ENCODE data around the gene CECR2.

Gene CECR2

GRCh38 chr22:17350292-17350691 lies 19.0 kb upstream of the CECR2 start:
- Histone ChIP-seq H3K4me1 (ENCODE audit: control insufficient read depth in 1 of 2, insufficient read depth in 2 of 2, low read length in 2 of 2) (no peaks in the 10 kb centered on the region), H4K12ac (ENCODE audit: low read depth, low read length) (no peak overlapping the region), H4K91ac (ENCODE audit: low read depth, low read length) (no peak overlapping the region), H3K79me1 (ENCODE audit: low read length) (no peaks in the 10 kb centered on the region), H3K9ac (ENCODE audit: low read length) (no peak overlapping the region), H3K4me3 (ENCODE audit: low read depth, low read length) (no peak overlapping the region), H4K8ac (ENCODE audit: low read depth, low read length) (no peak overlapping the region), H3K14ac (ENCODE audit: low read length) (no peak overlapping the region), H3K4ac (ENCODE audit: low read depth, low read length) (no peak overlapping the region), H3K4me2 (ENCODE audit: low read length) (no peak overlapping the region), H2BK12ac (ENCODE audit: low read length) (no peak overlapping the region), H3K79me2 (ENCODE audit: control insufficient read depth, insufficient read depth, low read length, poor library complexity) (no peaks in the 10 kb centered on the region), H3K27me3 (ENCODE audit: insufficient read depth, low read length) (no peaks in the 10 kb centered on the region), H3K9me3 (ENCODE audit: insufficient read depth, low read depth, low read length) (no peaks in the 10 kb centered on the region), H2AK5ac (ENCODE audit: low read length) (no peak overlapping the region), H3K36me3 (ENCODE audit: control insufficient read depth in 1 of 2, insufficient read depth in 2 of 2, low read length in 2 of 2) (no peaks in the 10 kb centered on the region), H2AFZ (ENCODE audit: insufficient read depth, low read length, poor library complexity) (no peak overlapping the region), H2BK120ac (ENCODE audit: insufficient read depth, low read length, poor library complexity) (no peak overlapping the region), H3K18ac (ENCODE audit: low read length) (no peak overlapping the region), H3K23ac (ENCODE audit: low read length) (no peak overlapping the region), H3K27ac (ENCODE audit: low read depth, low read length) (no peak overlapping the region), H2BK5ac (ENCODE audit: low read depth, low read length, poor library complexity) (no peak overlapping the region)
- WGBS (ENCODE audit: extremely low coverage, insufficient coverage, insufficient read length), result no CpG with 5 or more reads among the region's 3 CpGs
- peak; percentile 87 to 92 for DNase-seq

GRCh38 chr22:17352798-17353197 lies 16.5 kb upstream of the CECR2 start:
- Histone ChIP-seq H3K4me1 (ENCODE audit: control insufficient read depth in 1 of 2, insufficient read depth in 2 of 2, low read length in 2 of 2) (no peaks in the 10 kb centered on the region), H2BK12ac (ENCODE audit: low read length) (no peak overlapping the region), H3K4me2 (ENCODE audit: low read length) (no peak overlapping the region), H3K23ac (ENCODE audit: low read length) (no peak overlapping the region), H3K79me1 (ENCODE audit: low read length) (no peaks in the 10 kb centered on the region), H3K79me2 (ENCODE audit: control insufficient read depth, insufficient read depth, low read length, poor library complexity) (no peaks in the 10 kb centered on the region), H3K4ac (ENCODE audit: low read depth, low read length) (no peak overlapping the region), H3K9me3 (ENCODE audit: insufficient read depth, low read depth, low read length) (no peaks in the 10 kb centered on the region), H3K18ac (ENCODE audit: low read length) (no peak overlapping the region), H2AFZ (ENCODE audit: insufficient read depth, low read length, poor library complexity) (no peak overlapping the region), H2BK5ac (ENCODE audit: low read depth, low read length, poor library complexity) (no peak overlapping the region), H4K91ac (ENCODE audit: low read depth, low read length) (no peak overlapping the region), H3K27ac (ENCODE audit: low read depth, low read length) (no peak overlapping the region), H3K36me3 (ENCODE audit: control insufficient read depth in 1 of 2, insufficient read depth in 2 of 2, low read length in 2 of 2) (no peaks in the 10 kb centered on the region), H3K14ac (ENCODE audit: low read length) (no peak overlapping the region), H3K4me3 (ENCODE audit: low read depth, low read length) (no peak overlapping the region), H4K12ac (ENCODE audit: low read depth, low read length) (no peak overlapping the region), H2BK120ac (ENCODE audit: insufficient read depth, low read length, poor library complexity) (no peak overlapping the region), H4K8ac (ENCODE audit: low read depth, low read length) (no peak overlapping the region), H3K27me3 (ENCODE audit: insufficient read depth, low read length) (no peaks in the 10 kb centered on the region), H3K9ac (ENCODE audit: low read length) (no peak overlapping the region), H2AK5ac (ENCODE audit: low read length) (no peak overlapping the region)
- DNase-seq, result no peak
- WGBS (ENCODE audit: extremely low coverage, insufficient coverage, insufficient read length), result no CpG with 5 or more reads among the region's 4 CpGs

- Histone ChIP-seq H2BK5ac (ENCODE audit: low read depth, low read length, poor library complexity) (no peak overlapping the region), H3K4me3 (ENCODE audit: low read depth, low read length) (no peak overlapping the region), H3K4ac (ENCODE audit: low read depth, low read length) (no peak overlapping the region), H2BK120ac (ENCODE audit: insufficient read depth, low read length, poor library complexity) (no peak overlapping the region), H3K4me1 (ENCODE audit: control insufficient read depth in 1 of 2, insufficient read depth in 2 of 2, low read length in 2 of 2) (no peaks in the 10 kb centered on the region), H2AFZ (ENCODE audit: insufficient read depth, low read length, poor library complexity) (no peak overlapping the region), H3K79me1 (ENCODE audit: low read length) (no peaks in the 10 kb centered on the region), H3K27ac (ENCODE audit: low read depth, low read length) (no peak overlapping the region), H4K91ac (ENCODE audit: low read depth, low read length) (no peak overlapping the region), H3K23ac (ENCODE audit: low read length) (no peak overlapping the region), H3K14ac (ENCODE audit: low read length) (no peak overlapping the region), H3K36me3 (ENCODE audit: control insufficient read depth in 1 of 2, insufficient read depth in 2 of 2, low read length in 2 of 2) (no peaks in the 10 kb centered on the region), H4K12ac (ENCODE audit: low read depth, low read length) (no peak overlapping the region), H2BK12ac (ENCODE audit: low read length) (no peak overlapping the region), H3K9me3 (ENCODE audit: insufficient read depth, low read depth, low read length) (no peaks in the 10 kb centered on the region), H3K27me3 (ENCODE audit: insufficient read depth, low read length) (no peaks in the 10 kb centered on the region), H3K18ac (ENCODE audit: low read length) (no peak overlapping the region), H3K4me2 (ENCODE audit: low read length) (peak overlapping the region; percentile 35), H2AK5ac (ENCODE audit: low read length) (no peak overlapping the region), H4K8ac (ENCODE audit: low read depth, low read length) (no peak overlapping the region), H3K79me2 (ENCODE audit: control insufficient read depth, insufficient read depth, low read length, poor library complexity) (no peaks in the 10 kb centered on the region), H3K9ac (ENCODE audit: low read length) (no peak overlapping the region)
- DNase-seq, result peak in 1 of 2 donors; percentile 20
- no CpG with 5 or more reads among the region's 2 CpGs for WGBS (ENCODE audit: extremely low coverage, insufficient coverage, insufficient read length)
Measured at GRCh38 chr22:17357688-17358087, 11.6 kb upstream of the CECR2 start.

GRCh38 chr22:17358415-17358814 lies 10.8 kb upstream of the CECR2 start:
- H4K8ac ChIP-seq (ENCODE audit: low read depth, low read length), result peak overlapping the region; percentile 55
- no peak overlapping the region for H2BK120ac ChIP-seq (ENCODE audit: insufficient read depth, low read length, poor library complexity)
- H4K91ac ChIP-seq (ENCODE audit: low read depth, low read length), result no peak overlapping the region
- H3K9ac ChIP-seq (ENCODE audit: low read length), result no peak overlapping the region
- peak overlapping the region; percentile 63 for H2BK12ac ChIP-seq (ENCODE audit: low read length)
- H3K79me2 ChIP-seq (ENCODE audit: control insufficient read depth, insufficient read depth, low read length, poor library complexity), result no peaks in the 10 kb centered on the region
- WGBS (ENCODE audit: extremely low coverage, insufficient coverage, insufficient read length), result no CpG with 5 or more reads among the region's 9 CpGs
- peak overlapping the region; percentile 55 for H3K14ac ChIP-seq (ENCODE audit: low read length)
- H3K27me3 ChIP-seq (ENCODE audit: insufficient read depth, low read length), result no peaks in the 10 kb centered on the region
- H3K27ac ChIP-seq (ENCODE audit: low read depth, low read length), result no peak overlapping the region
- H3K23ac ChIP-seq (ENCODE audit: low read length), result no peak overlapping the region
- no peak overlapping the region for H3K4me2 ChIP-seq (ENCODE audit: low read length)
- H3K4me3 ChIP-seq (ENCODE audit: low read depth, low read length), result no peak overlapping the region
- H3K36me3 ChIP-seq (ENCODE audit: control insufficient read depth in 1 of 2, insufficient read depth in 2 of 2, low read length in 2 of 2), result no peaks in the 10 kb centered on the region
- H2BK5ac ChIP-seq (ENCODE audit: low read depth, low read length, poor library complexity), result no peak overlapping the region
- H2AK5ac ChIP-seq (ENCODE audit: low read length), result no peak overlapping the region
- H2AFZ ChIP-seq (ENCODE audit: insufficient read depth, low read length, poor library complexity), result peak overlapping the region; percentile 35
- no peaks in the 10 kb centered on the region for H3K79me1 ChIP-seq (ENCODE audit: low read length)
- DNase-seq, result no peak
- no peak overlapping the region for H4K12ac ChIP-seq (ENCODE audit: low read depth, low read length)
- no peaks in the 10 kb centered on the region for H3K9me3 ChIP-seq (ENCODE audit: insufficient read depth, low read depth, low read length)
- no peak overlapping the region for H3K18ac ChIP-seq (ENCODE audit: low read length)
- H3K4ac ChIP-seq (ENCODE audit: low read depth, low read length), result no peak overlapping the region
- H3K4me1 ChIP-seq (ENCODE audit: control insufficient read depth in 1 of 2, insufficient read depth in 2 of 2, low read length in 2 of 2), result no peaks in the 10 kb centered on the region
